HG02678 (cell line): ENCODE data around the gene SOS1.
A peak's percentile ranks its signal among the peaks of the same experiment; 100 is the strongest.
"Not testable (repeated sequence)": the region's sequence is repeated elsewhere in the genome, so short reads cannot be mapped to it uniquely, and the experiment has no call there.

Source experiments
- ATAC-seq: cut with Tn5 transposase; IDR thresholded peaks from one replicate; pipeline ENCODE4 v1.9.1; 2021; ENCODE audit warnings: mild to moderate bottlenecking, moderate library complexity; ENCODE audit not compliant: unreplicated experiment

The SOS1 gene

DNA sequence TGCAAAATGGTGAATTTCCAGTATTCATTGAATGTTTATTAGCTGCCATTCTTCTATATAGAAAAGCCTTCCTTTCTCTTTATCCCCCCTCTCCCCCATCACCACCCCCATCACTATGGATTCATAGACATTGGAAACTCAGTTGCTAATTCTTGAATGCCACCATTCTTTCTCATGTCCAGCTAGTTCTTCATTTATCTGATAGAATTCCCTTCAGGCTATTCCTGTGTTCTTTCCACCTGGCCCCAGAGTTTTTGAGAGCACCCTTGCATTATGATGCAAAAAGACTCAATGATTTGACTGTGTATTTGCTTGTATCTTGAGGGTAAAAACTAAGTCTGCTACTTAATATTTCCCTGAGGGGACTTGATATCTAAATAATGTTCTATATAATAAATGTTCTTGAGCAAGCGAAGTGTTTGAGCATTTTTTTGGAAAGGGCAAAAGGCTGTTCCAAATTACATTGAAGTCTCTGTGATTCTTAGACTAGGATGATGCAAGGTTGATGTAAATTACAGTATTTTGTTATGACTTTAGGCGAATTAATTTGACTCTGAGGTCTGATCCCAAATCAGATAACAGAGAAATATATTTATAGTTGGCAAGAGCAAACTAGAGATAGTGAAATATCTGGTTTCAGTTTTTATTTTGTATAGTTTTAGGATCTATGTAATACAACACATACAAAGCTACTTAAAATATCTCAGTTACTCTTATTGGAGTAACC is 18.8 kb upstream of the SOS1 start:
- no peak for ATAC-seq

DNA sequence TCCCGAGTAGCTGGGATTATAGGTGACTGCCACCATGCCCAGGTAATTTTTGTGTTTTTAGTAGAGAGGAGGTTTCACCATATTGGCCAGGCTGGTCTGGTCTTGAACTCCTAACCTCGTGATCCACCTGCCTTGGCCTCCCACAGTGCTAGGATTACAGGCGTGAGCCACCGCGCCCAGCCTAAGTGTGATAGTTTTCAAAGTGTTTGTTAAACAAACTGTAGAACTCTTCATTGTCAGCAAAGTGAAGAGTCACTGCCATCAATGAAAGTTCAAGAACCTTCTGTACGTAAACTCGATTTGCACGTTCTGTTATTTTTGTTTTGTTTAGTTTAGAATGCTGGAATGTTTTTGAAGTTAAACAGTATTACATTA is 18.0 kb upstream of the SOS1 start:
- no peak for ATAC-seq

DNA sequence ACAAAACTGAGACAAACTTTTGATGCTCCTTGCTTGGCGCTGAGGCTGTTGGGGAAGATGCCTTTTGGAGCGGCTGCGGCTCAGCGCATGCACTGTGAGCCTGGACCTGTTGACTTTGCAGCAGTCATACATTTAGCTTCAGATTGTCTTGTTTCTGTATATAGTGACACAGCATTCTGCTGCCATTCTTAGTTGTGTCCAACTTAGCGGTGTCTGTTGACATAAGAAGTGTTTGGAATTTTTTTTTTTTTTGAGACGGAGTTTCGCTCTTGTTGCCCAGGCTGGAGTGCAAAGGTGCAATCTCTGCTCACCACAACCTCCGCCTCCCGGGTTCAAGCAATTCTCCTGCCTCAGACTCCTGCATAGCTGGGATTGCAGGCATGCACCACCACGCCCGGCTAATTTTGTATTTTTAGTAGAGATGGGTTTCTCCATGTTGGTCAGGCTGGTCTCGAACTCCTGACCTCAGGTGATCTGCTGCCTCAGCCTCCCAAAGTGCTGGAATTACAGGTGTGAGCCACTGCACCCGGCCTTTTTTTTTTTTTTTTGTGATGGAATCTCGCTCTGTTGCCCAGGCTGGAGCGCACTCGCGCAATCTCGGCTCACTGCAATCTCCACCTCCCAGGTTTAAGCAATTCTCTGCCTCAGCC is 17.5 kb upstream of the SOS1 start:
- ATAC-seq, result not testable (repeated sequence)

DNA sequence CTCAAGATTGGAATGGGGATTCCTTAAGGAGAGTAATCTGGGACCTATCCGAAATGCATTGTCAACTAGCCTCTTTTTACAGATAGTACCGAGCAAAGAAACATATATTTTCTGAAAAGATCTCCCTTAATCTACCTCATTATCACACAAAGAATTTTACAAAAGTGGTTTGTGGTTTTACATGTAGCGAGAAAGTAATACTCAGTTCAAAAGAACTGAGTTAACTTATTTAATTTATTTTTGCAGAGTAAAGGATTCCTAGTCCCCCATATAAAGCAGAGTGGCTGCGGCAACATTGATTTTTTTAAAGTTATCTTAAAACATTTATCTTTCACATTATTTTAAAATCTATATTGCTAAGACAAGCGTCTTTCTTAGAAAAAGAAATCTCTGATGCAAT is 15.9 kb upstream of the SOS1 start:
- ATAC-seq, result no peak

DNA sequence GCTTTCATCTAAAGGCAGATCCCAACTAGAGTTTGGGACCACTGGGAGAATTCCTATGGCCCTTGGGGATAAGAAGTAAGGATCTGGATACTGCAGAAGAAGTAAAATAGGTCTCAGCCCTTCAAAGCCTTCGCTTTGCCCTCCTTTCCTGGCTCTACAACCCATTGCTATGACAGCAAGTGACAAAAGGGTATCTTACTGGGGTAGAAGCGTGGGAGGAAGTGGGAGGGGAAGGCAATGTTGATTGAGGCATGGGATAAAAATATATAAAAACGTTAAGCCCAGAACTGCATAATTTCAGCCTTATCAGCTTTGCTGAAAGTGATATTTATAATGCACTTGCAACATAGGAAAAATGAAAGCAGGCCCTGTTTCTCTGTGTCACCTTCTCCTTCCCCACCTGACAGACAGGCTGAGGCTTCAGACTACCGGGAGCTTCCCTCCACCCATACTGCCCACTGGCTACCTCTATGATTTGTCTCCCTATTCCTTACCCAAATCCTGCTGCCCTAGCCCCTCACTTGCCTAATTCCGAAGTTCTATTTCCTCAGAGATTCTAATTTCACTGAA is 14.9 kb upstream of the SOS1 start:
- no peak for ATAC-seq

DNA sequence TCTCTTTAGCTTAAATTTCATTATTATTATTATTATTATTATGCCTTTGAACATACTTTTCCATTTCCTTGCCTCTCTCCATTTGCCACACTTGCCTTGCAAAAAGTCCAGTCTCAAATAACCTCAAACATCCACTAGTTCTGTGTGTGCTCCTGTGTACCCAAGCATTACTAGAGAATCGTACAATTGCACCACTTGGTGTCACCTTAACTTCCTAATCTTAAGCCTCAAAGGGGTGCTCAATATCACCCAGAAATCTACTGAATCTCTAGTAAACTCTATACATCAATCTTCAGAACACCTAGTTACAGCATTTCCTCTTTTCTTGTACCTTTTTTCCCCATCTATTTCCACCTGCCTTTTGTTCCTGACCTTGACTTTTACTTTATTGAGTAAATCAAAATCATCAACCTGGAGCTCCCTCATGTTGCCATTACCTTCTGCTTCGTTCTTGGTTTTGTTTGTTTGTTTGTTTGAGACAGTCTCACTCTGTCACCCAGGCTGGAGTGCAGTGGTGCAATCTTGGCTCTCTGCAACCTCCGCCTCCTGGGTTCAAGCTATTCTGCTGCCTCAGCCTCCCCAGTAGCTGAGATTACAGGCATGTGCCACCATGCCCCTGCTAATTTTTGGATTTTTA is 12.5 kb upstream of the SOS1 start:
- no peak for ATAC-seq

DNA sequence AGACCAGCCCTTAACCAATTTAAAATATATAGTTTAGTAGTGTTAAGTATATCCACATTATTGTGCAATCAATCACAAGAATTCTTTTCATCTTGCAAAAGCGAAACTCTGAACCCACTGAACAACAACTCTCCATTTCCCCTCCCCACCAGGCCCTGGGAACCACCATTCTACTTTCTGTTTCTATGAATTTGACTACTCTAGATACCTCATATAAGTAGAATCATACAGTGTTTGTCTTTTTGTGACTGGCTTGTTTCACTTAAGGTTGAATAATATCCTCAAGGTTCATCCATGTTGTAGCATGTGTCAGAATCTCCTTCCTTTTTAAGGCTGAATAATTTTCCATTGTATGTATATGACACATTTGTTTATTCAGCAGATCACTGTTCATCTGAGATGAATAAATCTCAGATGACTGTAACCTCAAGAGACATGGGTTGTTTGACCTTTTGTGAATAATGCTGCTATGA is 8.1 kb upstream of the SOS1 start:
- ATAC-seq, result peak; percentile 53

DNA sequence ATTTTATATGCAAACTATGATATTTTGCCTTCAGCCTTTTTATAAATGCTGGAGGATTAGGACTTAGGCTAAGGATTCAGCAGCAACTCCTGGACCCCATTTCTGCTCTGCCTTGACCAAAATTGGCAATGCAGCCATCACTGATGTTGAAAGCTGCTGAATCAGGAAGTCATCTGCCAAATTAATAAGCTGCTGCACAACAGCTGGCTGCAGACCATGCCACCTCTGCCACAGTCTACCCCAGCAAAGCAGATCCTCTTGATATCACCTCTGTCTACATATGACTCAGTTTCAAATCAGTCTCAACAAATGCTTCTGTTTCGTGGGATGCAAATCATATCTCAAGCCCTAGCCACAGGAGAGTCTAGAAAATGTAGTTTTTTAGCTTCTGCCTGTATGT is 7.1 kb upstream of the SOS1 start:
- ATAC-seq, result peak; percentile 42

DNA sequence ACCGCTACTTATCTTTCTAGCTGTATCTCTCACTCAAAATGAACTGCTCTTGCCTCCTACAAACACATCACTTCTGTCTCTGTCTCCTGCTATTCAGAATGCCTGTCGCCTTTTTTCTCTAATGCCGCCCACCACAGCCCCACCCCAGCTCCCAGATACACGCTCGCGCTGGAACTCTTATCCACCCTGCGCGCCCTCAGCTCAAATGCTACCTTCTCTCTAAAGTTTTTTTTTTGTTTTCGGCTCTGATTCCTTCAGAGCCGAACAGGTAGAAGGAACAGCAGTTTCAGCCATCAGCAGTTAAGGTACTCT is 3.9 kb upstream of the SOS1 start:
- no peak for ATAC-seq

DNA sequence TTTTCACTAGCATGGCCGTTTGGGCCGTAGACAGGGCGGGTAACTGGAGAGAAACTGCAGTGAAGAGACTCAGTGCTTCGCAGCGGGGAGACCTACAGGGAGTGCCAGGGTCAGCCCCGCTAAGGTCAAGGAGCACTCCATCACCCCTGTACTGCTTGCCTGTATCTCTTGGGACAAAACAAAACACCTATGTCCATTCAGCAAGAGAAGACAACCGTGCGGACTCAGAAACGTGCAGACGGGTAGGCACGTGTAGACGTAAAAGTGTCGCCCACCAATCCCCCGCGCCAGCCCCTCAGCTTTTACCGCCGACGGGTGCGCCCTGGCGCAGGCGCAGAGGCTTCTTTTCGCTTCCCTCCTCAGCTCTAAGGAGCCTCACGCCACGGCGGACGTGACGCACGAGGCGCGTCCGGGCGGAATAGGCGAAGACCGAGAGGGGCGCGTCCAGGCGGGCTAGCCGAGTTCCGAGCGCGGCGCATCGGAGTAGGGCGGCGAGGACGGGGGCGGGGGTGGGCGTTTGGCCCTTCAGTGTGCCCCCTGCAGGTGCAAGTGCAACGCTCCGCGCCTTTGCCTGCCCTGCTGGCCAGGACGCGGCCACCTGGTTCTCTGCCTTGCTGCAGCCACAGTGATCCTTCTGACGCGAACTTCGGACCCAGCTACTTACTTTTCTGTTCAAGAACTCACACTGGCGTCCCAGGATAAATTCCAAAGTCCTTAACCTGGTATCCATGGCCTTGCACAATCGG is 3.3 kb upstream of the SOS1 start:
- ATAC-seq, result peak; percentile 61

DNA sequence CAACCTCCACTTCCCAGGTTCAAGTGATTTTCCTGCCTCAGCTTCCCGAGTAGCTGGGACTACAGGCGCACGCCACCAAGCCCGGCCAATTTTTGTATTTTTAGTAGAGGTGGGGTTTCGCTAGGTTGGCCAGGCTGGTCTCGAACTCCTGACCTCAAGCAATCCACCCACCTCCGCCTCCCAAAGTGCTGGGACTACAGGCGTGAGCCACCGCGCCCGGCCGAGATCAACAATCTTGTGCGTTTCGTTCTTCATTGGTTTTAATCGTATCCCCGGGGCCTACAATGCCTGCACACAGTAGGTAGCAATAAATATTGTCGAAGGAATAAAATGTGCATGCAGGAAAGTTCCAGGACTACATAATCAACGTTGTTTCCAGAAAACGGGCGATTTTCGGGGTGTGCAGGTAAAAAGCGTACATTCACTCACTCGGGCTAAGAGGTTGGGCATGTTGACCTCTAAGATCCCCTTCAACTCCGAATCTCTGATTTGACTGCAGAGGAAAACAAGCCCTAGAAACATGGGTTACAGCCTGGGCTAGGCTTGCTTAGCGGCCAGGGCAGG is 2.7 kb upstream of the SOS1 start:
- no peak for ATAC-seq

DNA sequence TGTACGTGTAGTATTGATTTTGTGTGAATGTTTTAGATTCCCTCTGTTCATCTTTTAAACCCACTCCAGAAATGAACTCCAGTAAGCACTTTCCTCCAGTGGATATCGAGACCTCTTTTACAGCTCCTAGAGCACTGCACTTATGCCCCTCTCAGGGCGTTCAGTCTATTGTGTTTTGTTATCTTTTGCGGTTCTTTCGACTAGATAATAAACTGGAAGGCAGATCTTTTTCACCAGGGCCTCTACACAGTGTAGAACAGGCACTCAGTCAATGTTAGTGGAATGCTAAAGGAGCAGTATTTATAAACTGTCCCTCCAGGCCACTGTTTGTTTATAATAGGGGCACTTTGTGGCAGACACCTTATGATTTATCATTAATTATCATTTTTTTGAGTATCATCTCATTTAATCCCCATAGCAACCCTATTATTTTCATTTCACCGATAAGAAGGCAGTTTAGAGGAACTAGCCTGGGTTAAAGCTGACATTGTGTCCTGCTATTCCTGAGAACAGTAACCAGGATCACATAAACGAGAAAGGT is 742 bp upstream of the SOS1 start:
- ATAC-seq, result no peak

DNA sequence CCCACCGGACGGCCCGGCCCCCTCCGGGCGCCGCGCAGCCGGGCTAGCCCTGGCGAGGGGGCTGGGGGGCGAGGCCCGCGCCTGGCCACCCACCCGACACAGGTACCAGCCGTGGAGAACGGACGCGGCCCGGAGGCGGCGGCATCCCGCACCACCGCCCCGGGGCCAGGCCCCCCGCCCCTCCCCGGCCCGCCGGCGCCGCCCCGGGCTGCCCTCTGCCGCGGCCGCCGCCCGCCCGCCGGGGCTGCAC is 405 bp downstream of the SOS1 start:
- ATAC-seq, result peak; percentile 18

DNA sequence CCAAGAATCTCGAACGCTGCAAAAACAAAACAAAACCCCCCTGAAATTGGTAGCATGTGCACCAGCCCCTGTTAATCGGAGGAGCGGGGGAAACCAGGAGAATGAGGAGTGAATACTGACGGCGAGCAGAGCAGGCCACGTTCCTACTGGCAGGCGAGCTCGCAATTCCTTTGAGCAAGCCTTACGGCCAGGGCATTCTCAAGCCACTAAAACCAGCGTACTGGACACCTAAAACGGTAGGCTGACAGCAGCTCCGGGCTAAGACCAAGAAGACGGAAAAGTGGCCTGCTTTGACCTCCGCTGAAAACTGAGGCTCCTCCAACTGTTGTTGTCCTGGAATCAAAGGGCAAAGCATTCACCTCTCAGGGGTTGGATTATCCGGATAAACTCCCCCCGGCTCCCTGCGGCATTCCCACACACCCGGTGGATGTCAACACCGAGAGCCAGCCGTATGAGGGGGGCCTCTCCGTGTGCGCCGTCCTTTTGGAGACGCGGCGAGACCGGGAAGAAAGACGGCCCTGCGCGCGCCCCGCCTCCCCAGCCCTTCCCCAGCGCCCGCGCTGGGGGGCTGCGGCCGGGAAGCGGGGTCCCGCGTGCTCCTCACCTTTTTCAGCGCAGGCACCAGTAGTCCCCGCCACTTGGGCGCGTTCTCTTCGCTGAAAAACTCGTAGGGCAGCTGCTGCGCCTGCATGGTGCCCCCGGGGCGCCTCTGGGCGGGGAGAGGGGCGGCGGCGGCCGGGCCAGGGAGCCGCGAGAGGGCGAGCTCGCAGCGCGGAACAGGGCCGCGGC is 925 bp downstream of the SOS1 start:
- ATAC-seq, result peak; percentile 42

DNA sequence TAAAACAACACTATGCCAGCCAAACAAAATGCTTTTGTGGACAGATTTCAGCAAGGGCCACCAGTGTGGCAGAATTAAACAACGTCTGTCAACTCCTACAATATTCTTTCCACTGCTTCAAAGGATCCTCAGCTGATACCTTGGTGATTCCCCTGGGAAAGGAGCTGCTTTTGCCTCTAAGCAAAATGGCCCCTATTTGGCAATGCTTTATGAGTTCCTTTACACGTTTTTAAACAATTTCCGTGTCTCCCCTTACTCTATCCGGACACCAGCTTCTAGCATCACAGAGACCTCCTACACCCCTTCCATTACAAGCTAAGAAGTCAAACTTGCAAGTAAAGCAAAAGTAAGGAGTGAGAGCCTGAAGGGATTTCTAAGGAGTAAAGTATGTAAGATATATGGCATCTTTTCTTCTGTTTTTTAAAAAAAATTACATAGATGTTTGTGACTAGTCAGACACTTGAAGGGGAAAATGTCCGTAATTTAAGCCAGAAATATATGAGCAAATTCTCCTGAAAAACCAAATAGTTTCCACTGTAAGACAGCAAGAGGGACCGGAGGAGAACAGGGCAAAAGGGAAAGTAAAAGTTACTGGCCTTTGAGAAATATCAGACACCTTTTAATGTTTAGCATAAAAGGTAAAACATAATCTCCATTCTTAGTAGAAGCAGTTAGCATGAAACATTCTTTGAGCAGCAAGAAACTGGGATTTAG is 1.9 kb downstream of the SOS1 start:
- no peak for ATAC-seq

DNA sequence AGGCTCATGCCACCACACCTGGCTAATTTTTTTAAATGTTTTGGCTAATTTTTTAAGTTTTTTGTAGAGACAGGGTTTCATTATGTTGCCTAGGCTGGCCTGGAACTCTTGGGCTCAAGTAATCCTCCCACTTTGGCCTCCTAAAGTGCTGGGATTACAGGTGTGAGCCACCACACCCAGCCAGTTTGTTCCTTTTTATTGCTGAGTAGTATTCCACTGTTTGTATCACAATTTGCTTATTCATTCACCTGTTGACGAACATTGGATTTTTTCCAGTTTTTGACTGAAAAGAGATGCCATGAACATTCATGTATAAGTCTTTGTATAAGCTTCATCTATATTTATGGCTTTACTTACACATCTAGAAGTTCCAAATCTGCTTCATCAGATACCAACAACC is 5.3 kb downstream of the SOS1 start:
- ATAC-seq, result no peak

DNA sequence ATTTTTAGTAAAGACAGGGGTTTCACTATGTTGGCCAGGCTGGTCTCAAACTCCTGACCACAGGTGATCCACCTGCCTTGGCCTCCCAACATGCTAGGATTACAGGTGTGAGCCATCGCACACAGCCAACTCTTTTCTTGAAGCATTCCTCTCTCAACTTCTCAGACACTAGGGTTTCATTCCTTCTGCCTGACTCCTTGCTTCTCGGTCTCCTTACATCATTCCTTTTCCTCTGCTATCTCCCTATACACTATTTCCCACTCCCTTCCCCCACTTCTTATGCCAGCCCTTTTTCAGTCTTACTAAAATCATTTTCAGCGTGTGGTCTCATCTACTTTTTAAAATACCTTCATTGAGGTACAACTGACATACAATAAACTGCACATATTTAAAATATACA is 6.1 kb downstream of the SOS1 start:
- ATAC-seq, result no peak

DNA sequence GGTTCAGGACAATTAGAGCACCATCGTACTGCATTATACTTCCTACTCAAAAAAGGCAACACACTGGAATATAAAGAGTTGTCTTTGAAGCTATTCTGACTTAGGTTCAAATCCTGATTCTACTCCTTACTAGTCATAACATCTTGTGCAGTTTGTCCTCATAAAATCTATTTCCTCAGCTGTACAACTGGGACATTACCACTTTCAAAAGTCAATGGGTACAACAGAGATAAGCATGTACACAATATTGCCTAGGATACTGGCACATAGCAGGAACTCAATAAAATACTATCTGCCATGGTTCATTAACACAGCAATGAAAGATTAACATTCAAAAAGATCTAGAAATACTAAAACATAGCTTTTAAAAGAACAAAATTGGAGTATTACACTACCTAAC is 11.3 kb downstream of the SOS1 start:
- ATAC-seq, result no peak

DNA sequence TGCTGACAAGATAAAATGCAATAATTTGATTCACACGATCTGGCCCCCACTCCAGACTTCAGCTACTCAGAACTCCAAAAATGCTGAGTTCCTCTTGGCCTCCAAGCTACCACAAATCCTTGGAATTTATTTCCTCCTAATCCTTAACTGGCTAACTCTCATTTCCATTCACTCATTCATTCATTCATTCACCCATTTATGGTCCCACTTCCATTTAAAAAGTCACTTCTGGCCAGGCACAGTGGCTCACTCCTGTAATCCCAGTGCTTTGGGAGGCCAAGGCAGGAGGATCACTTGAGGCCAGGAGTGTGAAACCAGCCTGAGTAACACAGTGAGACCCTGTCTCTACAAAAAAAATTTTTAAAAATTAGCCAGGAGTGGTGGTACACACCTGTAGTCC is 12.5 kb downstream of the SOS1 start:
- no peak for ATAC-seq
